SKM-1 (cell line): Measurements from ENCODE around the gene RPS3.
"Not testable (repeated sequence)": the region's sequence is repeated elsewhere in the genome, so short reads cannot be mapped to it uniquely, and the experiment has no call there.

Source experiments
- DNase-seq: peaks from one replicate; lab custom pipeline; 2025; ENCODE audit not compliant: unreplicated experiment; lab: John Stamatoyannopoulos, UW

The RPS3 gene

GRCh38 chr11:75399344-75400145, at the start of gene RPS3:
TSS of gene RPS3 (plus strand) at chr11:75399518. CDS start at chr11:75399548, 30 bp downstream.
- DNase-seq = peak; percentile 90

- peak; percentile 35 for DNase-seq
Observed at GRCh38 chr11:75349521-75350116, 49.7 kb upstream of the RPS3 start.

DNA sequence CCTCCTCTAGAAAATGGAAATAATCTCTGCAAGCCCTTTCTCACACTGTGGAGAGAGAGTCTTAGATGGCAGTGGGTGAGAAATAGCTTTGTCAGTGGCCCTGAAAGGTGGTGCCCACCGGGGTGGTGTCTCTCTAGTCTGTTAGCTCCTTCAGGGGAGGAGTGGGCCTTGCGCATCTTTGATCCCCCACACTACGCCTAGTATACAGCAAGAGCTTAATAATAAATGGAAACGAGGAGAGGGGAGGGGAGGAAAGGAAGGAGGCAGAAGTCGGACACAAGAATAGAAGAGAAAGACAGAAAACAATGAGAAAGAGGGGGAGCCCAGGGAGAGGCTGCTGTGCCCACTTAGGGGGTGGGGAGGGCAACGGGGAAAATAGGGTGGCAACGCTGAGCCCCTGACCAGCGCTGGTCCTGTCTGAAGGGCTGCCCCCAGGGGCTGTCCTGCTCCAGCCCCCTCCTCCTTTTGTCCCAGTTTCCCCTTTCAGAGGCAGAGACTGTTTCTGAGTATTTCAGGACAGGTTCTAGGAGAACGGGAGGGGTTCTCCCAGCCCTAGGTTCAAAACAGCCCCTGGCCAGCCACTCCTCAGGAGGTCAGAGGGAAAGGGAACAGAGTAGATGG, 49.1 kb upstream of the RPS3 start:
- no peak for DNase-seq

DNA sequence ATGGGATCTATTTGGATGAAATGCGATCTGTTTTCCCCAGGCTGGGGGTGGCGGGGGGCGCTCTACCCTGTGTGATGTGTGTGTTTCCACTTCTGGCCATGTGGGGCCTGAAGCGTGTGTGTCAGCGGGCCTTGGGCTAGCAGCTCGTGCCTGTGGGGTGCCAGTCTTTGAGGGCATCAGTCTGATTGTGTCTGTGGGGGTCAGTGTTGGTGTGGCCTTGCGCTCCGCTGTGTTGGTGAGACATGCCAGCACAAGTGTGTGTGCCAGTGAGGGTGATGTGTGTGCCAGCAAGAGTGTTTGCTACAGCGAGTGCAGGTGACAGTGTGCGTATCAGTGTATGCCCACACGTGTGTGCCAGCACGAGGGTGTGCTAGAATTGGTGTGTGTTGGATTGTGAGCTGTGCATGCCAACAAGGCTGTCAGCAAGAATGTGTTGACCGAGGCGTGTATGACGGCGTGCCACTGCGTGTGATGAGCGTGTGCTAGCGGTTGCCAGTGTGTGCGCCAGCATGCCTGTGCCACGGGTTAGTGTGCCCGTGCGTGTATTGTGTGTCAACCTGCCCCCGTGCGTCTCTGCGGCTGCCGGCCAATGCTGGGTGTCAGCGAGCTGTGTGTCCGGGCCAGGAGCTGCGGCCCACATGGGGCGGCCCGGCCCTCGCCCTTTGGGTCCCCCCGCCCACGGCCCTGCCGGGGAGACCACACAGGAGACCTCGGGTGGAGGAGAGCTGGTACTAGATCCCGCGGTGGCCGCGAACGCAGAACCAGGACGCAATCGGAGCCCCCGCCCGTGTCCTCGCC, 48.4 kb upstream of the RPS3 start:
- DNase-seq = no peak

DNA sequence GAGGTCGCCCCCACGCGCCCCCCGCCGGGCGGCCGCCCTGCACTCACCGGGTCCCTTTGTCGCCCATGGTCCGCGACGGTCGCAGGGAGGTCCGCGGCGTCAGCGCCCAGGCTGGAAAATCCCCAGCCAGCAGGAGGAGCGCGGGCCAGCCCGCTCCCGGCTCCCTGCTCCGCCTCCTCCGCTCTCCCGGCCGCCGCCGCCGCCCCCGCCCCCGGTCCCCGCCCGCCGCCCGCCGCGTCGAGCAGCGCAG, 47.9 kb upstream of the RPS3 start, which contains the start of gene ARRB1:
Gene ARRB1, minus strand, starts transcription at position 121 of the 250 bp plus-strand sequence. Its CDS starts 54 bp downstream, at position 67.
- DNase-seq = no peak

DNA sequence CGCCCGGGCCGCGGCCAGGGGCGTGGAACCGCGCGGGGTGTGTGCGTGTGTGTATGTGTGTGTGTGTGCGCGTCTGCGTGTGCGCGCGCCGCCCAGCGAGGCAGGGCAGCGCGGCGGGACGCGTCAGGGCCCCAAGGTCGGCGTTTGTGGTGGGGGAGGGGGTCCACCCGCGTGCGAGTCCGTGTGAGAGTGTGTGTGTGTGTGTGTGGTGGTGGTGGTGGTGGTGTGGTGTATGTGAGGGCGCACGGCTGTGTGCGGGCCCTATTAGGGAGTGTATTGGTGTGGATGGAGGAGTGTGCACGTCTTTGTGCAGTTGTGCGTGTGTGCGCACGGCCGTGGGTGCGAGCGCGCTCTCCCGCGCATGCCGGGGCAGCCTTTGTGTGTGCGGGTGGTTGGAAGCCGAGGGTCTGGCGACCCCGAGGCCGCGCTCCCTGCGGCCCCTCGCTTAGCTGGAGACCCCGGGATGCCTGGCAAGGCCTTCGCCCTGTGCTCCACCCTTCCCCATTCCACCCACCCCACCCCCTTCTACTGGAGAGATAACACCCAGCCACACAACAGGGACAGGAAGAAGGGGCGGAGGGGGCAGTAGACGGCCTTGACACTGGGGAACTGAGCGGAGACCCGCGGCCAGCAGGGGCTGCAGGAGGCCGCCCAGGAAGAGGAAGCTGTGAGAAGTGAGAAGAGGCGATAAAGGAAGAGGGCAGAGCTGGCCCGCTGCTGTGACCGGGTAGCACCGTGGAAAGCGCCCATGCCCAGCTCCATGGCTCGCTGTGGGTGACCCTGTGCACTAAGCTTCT, 47.3 kb upstream of the RPS3 start:
- peak; percentile 87 for DNase-seq

DNA sequence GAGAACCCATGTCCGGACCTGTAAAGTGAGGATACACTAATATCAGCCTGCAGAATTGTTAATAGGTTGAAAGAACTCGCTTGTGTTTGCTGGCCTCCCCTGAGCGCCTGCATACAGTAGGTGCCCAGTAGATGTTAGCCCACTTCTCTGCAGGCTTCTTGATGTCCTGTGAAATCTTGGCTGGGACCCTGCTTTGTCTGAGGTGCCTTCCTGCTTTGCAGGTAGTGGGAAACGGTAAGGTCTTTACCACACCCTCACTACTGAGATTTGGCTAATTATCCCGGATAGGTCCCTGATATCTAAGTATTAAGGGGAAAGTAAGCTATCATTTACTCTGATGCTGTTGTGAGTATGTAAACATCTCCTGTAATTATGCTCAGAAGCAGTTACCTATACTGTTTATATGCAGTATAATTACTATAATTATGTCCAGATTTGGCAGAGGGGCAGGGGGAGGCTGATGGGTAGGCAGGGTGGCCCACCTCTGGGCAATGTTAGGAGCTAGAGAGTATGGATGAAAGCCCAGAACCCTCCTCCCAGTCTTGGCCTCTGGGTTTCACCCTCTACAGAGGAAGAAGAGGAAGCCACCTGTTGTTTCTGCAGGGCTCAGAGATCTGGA, 46.6 kb upstream of the RPS3 start:
- no peak for DNase-seq

GRCh38 chr11:75355051-75355450, 44.3 kb upstream of the RPS3 start:
- DNase-seq = no peak

- no peak for DNase-seq
Observed at GRCh38 chr11:75356613-75357012, 42.7 kb upstream of the RPS3 start.

DNA sequence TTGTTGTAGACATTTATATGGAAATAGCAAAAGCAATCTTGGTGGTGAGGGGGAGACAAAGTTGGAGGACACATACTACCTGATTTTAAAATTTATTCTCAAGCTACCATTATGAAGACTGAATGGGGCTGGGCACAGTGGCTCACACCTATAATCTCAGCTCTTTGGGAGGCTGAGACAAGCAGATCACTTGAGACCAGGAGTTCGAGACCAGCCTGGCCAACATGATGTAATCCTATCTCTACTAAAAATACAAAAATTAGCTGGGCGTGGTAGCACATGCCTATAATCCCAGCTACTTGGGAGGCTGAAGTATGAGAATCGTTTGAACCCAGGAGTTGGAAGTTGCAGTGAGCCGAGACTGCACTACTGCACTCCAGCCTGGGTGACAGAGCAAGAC, 37.0 kb upstream of the RPS3 start:
- DNase-seq = not testable (repeated sequence)

GRCh38 chr11:75365711-75366181, 33.6 kb upstream of the RPS3 start:
- DNase-seq = peak; percentile 23

- DNase-seq = not testable (repeated sequence)
Observed at GRCh38 chr11:75366826-75367225, 32.5 kb upstream of the RPS3 start.

GRCh38 chr11:75369560-75370255, 29.6 kb upstream of the RPS3 start:
- peak; percentile 77 for DNase-seq

GRCh38 chr11:75371949-75372876, 27.1 kb upstream of the RPS3 start:
- no peak for DNase-seq

GRCh38 chr11:75373201-75373600, 26.1 kb upstream of the RPS3 start:
- DNase-seq = no peak

DNA sequence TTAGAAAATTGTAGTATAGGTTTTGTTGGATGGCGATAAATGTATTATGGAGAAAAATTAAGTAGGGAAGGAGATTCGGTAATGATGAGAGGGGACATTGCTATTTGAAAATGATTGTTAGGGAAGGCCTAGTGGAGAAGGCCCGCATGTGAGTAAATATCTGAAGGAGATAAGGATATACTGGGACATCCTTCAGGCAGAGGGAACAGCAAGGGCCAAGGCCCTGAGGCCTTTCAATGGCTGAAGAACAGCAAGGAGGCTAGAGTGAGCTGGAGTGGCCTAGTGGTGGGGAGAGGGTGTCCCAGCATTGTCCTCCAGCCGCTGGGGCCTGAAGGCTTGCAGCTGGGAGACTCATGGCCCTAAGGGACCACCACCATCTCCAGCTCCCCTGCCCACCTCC, 24.7 kb upstream of the RPS3 start:
- DNase-seq = no peak

DNA sequence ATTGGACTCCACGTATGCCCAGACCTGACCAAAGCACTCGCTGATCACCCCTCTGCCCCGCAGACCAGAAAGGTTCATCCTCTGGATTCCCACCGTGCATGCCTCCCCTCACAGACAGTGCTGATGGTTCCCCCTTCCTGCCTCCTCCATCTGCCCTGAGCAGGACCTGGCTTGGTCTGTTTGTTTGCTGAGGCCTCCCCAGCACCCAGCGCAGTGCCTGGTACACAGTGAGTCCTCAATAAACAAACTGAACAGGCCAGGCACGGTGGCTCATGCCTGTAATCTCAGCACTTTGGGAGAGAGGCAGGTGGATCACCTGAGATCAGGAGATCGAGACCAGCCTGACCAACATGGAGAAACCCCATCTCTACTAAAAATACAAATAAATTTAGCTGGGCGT, 23.7 kb upstream of the RPS3 start:
- no peak for DNase-seq

GRCh38 chr11:75376175-75376574, 23.1 kb upstream of the RPS3 start:
- no peak for DNase-seq
